Amygdala (tissue), 56 donors: ENCODE measurements around the gene RNF145.
"Not testable (repeated sequence)": the region's sequence is repeated elsewhere in the genome, so short reads cannot be mapped to it uniquely, and the experiment has no call there.

Source experiments
- DNase-seq, 56 donors: peaks; one replicate each; lab custom pipeline; 2025; lab: John Stamatoyannopoulos, UW

RNF145 gene

GRCh38 chr5:159123189-159123588, 86.2 kb downstream of the RNF145 start:
- DNase-seq: no peak

DNA sequence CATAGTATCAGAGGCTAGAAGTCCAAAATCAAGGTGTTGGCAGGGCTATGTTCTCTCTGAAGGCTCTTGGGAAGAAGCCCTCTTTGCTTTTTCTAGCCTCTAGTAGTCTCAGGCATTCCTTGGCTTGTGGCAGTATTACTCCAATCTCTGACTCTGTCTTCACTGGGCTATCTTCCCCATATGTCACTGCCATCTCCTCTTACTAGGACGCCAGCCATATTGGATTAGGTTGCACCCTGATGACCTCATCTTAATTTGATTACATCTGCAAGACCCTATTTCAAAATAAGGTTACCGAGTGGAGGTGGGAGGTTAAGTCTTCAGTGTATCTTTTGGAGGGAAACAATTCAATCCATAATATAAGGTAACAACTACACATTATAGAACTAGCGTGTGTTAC, 88.3 kb downstream of the RNF145 start:
- DNase-seq: no peak

- DNase-seq: no peak
These were observed 88.9 kb downstream of the RNF145 start for GRCh38 chr5:159120446-159120845.

DNA sequence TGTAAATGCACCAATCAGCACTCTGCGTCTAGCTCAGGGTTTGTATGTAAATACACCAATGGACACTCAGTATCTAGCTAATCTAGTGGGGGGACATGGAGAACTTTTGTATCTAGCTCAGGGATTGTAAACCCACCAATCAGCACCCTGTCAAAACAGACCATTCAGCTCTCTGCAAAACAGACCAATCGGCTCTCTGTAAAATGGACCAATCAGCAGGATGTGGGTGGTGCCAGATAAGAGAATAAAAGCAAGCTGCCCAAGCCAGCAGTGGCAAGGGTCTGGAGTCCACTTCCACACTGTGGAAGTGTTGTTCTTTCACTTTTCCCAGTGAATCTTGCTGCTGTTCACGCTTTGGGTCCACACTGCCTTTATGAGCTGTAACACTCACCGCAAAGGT, 89.5 kb downstream of the RNF145 start:
- not testable (repeated sequence) for DNase-seq

GRCh38 chr5:159118958-159119659, 90.2 kb downstream of the RNF145 start:
- DNase-seq: not testable (repeated sequence)

- DNase-seq: no peak
These were observed 95.9 kb downstream of the RNF145 start for GRCh38 chr5:159113405-159113804.

DNA sequence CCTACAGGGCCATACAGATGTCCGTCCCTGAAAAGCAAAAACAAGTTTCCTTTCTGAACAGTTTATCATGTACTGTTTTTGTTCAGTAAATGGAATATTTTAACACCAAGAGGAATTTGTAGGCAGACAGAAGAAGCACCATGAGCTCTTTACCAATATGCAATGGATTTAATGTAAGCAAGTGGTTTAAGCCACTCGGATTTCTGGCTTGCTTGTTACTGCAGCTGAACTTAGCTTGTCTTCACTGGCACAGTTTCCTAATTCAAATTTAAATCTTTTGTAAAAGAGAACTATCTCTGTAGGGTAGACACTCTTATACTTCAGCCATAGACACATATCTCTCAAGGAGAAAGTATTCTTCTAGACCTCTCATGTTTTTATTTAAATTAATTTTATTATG, 96.9 kb downstream of the RNF145 start:
- DNase-seq: no peak
